A673 (cell line): ENCODE data around the gene GARIN1A.
"Not testable (repeated sequence)": the region's sequence is repeated elsewhere in the genome, so short reads cannot be mapped to it uniquely, and the experiment has no call there.

Experiments
- CTCF ChIP-seq: fragments of 300-800, 200-600 bp; sonication (generic); conservative IDR thresholded peaks from 2 replicates; pipeline ENCODE4 v1.5.1; 2017; ENCODE audit warnings: low read depth, mild to moderate bottlenecking, antibody characterized with exemption, low read length, moderate library complexity, mixed read lengths
- EZH2 ChIP-seq: fragments of 200-600 bp; sonication (generic); IDR thresholded peaks from 2 replicates; pipeline ENCODE4 v1.6.1; 2017; ENCODE audit warnings: borderline replicate concordance, low read depth, mild to moderate bottlenecking, mixed read lengths, antibody characterized with exemption, low read length; ENCODE audit not compliant: poor library complexity, severe bottlenecking

GRCh38 chr7:128645206-128645605 is 26.9 kb upstream of the GARIN1A start:
- not testable (repeated sequence) for TF ChIP-seq CTCF, EZH2
